HG03097 (cell line): ENCODE results near the gene SHC2.
A peak's percentile ranks its signal among the peaks of the same experiment; 100 is the strongest.
"Not testable (repeated sequence)": the region's sequence is repeated elsewhere in the genome, so short reads cannot be mapped to it uniquely, and the experiment has no call there.

Experiments used
- ATAC-seq: cut with Tn5 transposase; IDR thresholded peaks from one replicate; pipeline ENCODE4 v1.9.1; 2021; ENCODE audit not compliant: unreplicated experiment, low FRiP score

Gene SHC2

GRCh38 chr19:493391-494170 is 32.7 kb upstream of the SHC2 start:
- no peak for ATAC-seq

- ATAC-seq: no peak
Measured at GRCh38 chr19:492091-492531, 31.3 kb upstream of the SHC2 start.

- no peak for ATAC-seq
Measured at GRCh38 chr19:491146-491741, 30.4 kb upstream of the SHC2 start.

- ATAC-seq: peak; percentile 11
Measured at GRCh38 chr19:489418-490196, 28.8 kb upstream of the SHC2 start.

- ATAC-seq: peak; percentile 76
Measured at GRCh38 chr19:488505-489417, 27.9 kb upstream of the SHC2 start.

GRCh38 chr19:485583-486236 is 24.9 kb upstream of the SHC2 start:
- no peak for ATAC-seq

- no peak for ATAC-seq
Measured at GRCh38 chr19:485077-485476, 24.2 kb upstream of the SHC2 start.

- no peak for ATAC-seq
Measured at GRCh38 chr19:484494-484893, 23.7 kb upstream of the SHC2 start.

- ATAC-seq: no peak
Measured at GRCh38 chr19:483332-484072, 22.7 kb upstream of the SHC2 start.

- ATAC-seq: no peak
Measured at GRCh38 chr19:482186-483041, 21.6 kb upstream of the SHC2 start.

GRCh38 chr19:481100-481499 is 20.3 kb upstream of the SHC2 start:
- not testable (repeated sequence) for ATAC-seq

GRCh38 chr19:480016-480855 is 19.4 kb upstream of the SHC2 start:
- no peak for ATAC-seq

- ATAC-seq: no peak
Measured at GRCh38 chr19:478976-479375, 18.1 kb upstream of the SHC2 start.

- no peak for ATAC-seq
Measured at GRCh38 chr19:478236-478903, 17.5 kb upstream of the SHC2 start.

GRCh38 chr19:475360-475759 is 14.5 kb upstream of the SHC2 start:
- ATAC-seq: no peak

- ATAC-seq: no peak
Measured at GRCh38 chr19:474126-475078, 13.6 kb upstream of the SHC2 start.
